GM10248 (cell line): ENCODE measurements around the gene DRC7.

Experiments used
- CTCF ChIA-PET: fragments of 300-600 bp; sonication (Branson Sonifier 250); formaldehyde crosslinking; extraction: SDS; loops from one replicate; lab custom pipeline; 2021; ENCODE audit warnings: antibody characterized with exemption; lab: Yijun Ruan, JAX
- POLR2A ChIA-PET: fragments of 350-650 bp; sonication (Branson Sonifier 250); formaldehyde crosslinking; extraction: SDS; loops from one replicate; lab custom pipeline; 2020; ENCODE audit warnings: antibody characterized with exemption; lab: Yijun Ruan, JAX
- DNase-seq: peaks from one replicate; pipeline ENCODE4 v3.0.0; 2012; ENCODE audit errors: extremely low spot score
- CTCF ChIP-seq: IDR thresholded peaks from 2 replicates; pipeline ENCODE4 v1.5.1; 2012; ENCODE audit warnings: mild to moderate bottlenecking, low read depth; ENCODE audit errors: extremely low read depth, missing control alignments, control extremely low read depth

DRC7 gene

GRCh38 chr16:57658878-57659674 is 35.5 kb upstream of the DRC7 start:
- TF ChIP-seq CTCF: no peak
- CTCF ChIA-PET: interaction anchor here (1.0 to 1.6 kb wide), 5 partner anchors 9 to 83 kb away, joined by 3 to 4 read pairs (median 3); no protein-coding TSS in a partner anchor
- DNase-seq: no peak
- POLR2A ChIA-PET: no interaction called here

- ChIA-PET CTCF (interaction anchor here (1.0 to 4.6 kb wide), 4 partner anchors 10 to 85 kb away, joined by 4 to 26 read pairs (median 8); no protein-coding TSS in a partner anchor), POLR2A (no interaction called here)
- no peak for TF ChIP-seq CTCF
- DNase-seq: no peak
Measured at GRCh38 chr16:57660715-57661463, 33.7 kb upstream of the DRC7 start.

GRCh38 chr16:57661510-57661909 is 33.1 kb upstream of the DRC7 start:
- no peak for TF ChIP-seq CTCF
- POLR2A ChIA-PET: no interaction called here
- no peak for DNase-seq
- CTCF ChIA-PET: interaction anchor here (1.0 to 4.6 kb wide), 4 partner anchors 10 to 85 kb away, joined by 4 to 26 read pairs (median 8); no protein-coding TSS in a partner anchor

- POLR2A ChIA-PET: no interaction called here
- TF ChIP-seq CTCF: no peak
- no peak for DNase-seq
- CTCF ChIA-PET: interaction anchor here (1.0 to 4.6 kb wide), 4 partner anchors 9 to 86 kb away, joined by 4 to 26 read pairs (median 8); no protein-coding TSS in a partner anchor
Measured at GRCh38 chr16:57661936-57662906, 32.4 kb upstream of the DRC7 start.

- CTCF ChIA-PET: interaction anchor here (4.6 kb wide), 1 partner anchor 15 kb away, joined by 26 read pairs; no protein-coding TSS in a partner anchor
- DNase-seq: no peak
- POLR2A ChIA-PET: no interaction called here
Measured at GRCh38 chr16:57663436-57663835, 31.2 kb upstream of the DRC7 start.

More at GRCh38 chr16:57663436-57663835, 31.2 kb upstream of the DRC7 start:
- TF ChIP-seq CTCF: no peak
